HG03469 (cell line): ENCODE results near the gene ADARB2.

Source experiments
- ATAC-seq: cut with Tn5 transposase; IDR thresholded peaks from one replicate; pipeline ENCODE4 v1.9.1; 2021; ENCODE audit warnings: mild to moderate bottlenecking, moderate library complexity, moderate number of reproducible peaks; ENCODE audit not compliant: unreplicated experiment

The ADARB2 gene

GRCh38 chr10:1532636-1533035 is 204.7 kb downstream of the ADARB2 start:
- ATAC-seq = no peak

GRCh38 chr10:1531883-1532597 is 205.3 kb downstream of the ADARB2 start:
- no peak for ATAC-seq

GRCh38 chr10:1530871-1531517 is 206.3 kb downstream of the ADARB2 start:
- ATAC-seq = no peak

GRCh38 chr10:1529806-1530413 is 207.4 kb downstream of the ADARB2 start:
- ATAC-seq = no peak

GRCh38 chr10:1527951-1528350 is 209.4 kb downstream of the ADARB2 start:
- no peak for ATAC-seq

- no peak for ATAC-seq
Observed at GRCh38 chr10:1526436-1527055, 210.8 kb downstream of the ADARB2 start.

- no peak for ATAC-seq
Observed at GRCh38 chr10:1525354-1526162, 211.8 kb downstream of the ADARB2 start.

GRCh38 chr10:1524540-1524939 is 212.8 kb downstream of the ADARB2 start:
- ATAC-seq = no peak

- ATAC-seq = no peak
Observed at GRCh38 chr10:1523221-1523620, 214.1 kb downstream of the ADARB2 start.

GRCh38 chr10:1522237-1522636 is 215.1 kb downstream of the ADARB2 start:
- no peak for ATAC-seq

GRCh38 chr10:1521741-1522140 is 215.6 kb downstream of the ADARB2 start:
- no peak for ATAC-seq

GRCh38 chr10:1520909-1521565 is 216.3 kb downstream of the ADARB2 start:
- ATAC-seq = no peak

- ATAC-seq = no peak
Observed at GRCh38 chr10:1519391-1519790, 217.9 kb downstream of the ADARB2 start.

- ATAC-seq = no peak
Observed at GRCh38 chr10:1517684-1518083, 219.6 kb downstream of the ADARB2 start.

GRCh38 chr10:1516492-1517165 is 220.7 kb downstream of the ADARB2 start:
- no peak for ATAC-seq

- ATAC-seq = no peak
Observed at GRCh38 chr10:1515780-1516491, 221.4 kb downstream of the ADARB2 start.

- no peak for ATAC-seq
Observed at GRCh38 chr10:1515121-1515779, 222.1 kb downstream of the ADARB2 start.

GRCh38 chr10:1514681-1515080 is 222.6 kb downstream of the ADARB2 start:
- ATAC-seq = no peak

GRCh38 chr10:1513221-1513620 is 224.1 kb downstream of the ADARB2 start:
- no peak for ATAC-seq
